Measurements from ENCODE around the gene EYS.

Gene EYS

DNA sequence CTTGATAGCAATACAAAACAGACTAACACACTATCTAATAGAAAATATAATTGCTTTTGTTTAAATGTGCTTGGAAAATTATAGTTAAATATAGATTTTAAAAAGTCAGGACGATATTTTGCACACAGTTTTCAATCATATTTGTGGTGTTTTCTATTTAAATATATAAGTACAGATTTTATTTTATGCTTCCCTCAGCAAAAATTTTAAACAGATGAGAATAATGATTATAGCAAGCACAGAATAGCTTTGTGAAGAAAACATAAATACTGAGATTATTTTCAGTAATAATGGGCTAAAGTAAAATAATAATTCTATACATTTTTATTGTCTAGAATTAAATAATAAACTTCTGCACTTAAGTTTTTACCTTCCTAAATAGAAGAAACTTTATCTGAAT, 1262.0 kb downstream of the EYS start (continued):
- TF ChIP-seq, protein P1, sequence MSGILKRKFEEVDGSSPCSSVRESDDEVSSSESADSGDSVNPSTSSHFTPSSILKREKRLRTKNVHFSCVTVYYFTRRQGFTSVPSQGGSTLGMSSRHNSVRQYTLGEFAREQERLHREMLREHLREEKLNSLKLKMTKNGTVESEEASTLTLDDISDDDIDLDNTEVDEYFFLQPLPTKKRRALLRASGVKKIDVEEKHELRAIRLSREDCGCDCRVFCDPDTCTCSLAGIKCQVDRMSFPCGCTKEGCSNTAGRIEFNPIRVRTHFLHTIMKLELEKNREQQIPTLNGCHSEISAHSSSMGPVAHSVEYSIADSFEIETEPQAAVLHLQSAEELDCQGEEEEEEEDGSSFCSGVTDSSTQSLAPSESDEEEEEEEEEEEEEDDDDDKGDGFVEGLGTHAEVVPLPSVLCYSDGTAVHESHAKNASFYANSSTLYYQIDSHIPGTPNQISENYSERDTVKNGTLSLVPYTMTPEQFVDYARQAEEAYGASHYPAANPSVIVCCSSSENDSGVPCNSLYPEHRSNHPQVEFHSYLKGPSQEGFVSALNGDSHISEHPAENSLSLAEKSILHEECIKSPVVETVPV (CRISPR knock-in tag; IDR thresholded peaks at IDR 0.05) = no peak
- TF ChIP-seq ZFP30 (CRISPR knock-in tag; IDR thresholded peaks at IDR 0.05) (no peak), RARB (CRISPR knock-in tag; IDR thresholded peaks at IDR 0.05) (no peak), SNAI2 (CRISPR knock-in tag; IDR thresholded peaks at IDR 0.05) (no peak)
- TF ChIP-seq, protein P2, sequence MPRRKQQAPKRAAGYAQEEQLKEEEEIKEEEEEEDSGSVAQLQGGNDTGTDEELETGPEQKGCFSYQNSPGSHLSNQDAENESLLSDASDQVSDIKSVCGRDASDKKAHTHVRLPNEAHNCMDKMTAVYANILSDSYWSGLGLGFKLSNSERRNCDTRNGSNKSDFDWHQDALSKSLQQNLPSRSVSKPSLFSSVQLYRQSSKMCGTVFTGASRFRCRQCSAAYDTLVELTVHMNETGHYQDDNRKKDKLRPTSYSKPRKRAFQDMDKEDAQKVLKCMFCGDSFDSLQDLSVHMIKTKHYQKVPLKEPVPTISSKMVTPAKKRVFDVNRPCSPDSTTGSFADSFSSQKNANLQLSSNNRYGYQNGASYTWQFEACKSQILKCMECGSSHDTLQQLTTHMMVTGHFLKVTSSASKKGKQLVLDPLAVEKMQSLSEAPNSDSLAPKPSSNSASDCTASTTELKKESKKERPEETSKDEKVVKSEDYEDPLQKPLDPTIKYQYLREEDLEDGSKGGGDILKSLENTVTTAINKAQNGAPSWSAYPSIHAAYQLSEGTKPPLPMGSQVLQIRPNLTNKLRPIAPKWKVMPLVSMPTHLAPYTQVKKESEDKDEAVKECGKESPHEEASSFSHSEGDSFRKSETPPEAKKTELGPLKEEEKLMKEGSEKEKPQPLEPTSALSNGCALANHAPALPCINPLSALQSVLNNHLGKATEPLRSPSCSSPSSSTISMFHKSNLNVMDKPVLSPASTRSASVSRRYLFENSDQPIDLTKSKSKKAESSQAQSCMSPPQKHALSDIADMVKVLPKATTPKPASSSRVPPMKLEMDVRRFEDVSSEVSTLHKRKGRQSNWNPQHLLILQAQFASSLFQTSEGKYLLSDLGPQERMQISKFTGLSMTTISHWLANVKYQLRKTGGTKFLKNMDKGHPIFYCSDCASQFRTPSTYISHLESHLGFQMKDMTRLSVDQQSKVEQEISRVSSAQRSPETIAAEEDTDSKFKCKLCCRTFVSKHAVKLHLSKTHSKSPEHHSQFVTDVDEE (CRISPR knock-in tag; IDR thresholded peaks at IDR 0.05) = no peak
- TF ChIP-seq, protein P3, sequence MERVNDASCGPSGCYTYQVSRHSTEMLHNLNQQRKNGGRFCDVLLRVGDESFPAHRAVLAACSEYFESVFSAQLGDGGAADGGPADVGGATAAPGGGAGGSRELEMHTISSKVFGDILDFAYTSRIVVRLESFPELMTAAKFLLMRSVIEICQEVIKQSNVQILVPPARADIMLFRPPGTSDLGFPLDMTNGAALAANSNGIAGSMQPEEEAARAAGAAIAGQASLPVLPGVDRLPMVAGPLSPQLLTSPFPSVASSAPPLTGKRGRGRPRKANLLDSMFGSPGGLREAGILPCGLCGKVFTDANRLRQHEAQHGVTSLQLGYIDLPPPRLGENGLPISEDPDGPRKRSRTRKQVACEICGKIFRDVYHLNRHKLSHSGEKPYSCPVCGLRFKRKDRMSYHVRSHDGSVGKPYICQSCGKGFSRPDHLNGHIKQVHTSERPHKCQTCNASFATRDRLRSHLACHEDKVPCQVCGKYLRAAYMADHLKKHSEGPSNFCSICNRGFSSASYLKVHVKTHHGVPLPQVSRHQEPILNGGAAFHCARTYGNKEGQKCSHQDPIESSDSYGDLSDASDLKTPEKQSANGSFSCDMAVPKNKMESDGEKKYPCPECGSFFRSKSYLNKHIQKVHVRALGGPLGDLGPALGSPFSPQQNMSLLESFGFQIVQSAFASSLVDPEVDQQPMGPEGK (CRISPR knock-in tag; IDR thresholded peaks at IDR 0.05; ENCODE audit: borderline replicate concordance) = no peak

DNA sequence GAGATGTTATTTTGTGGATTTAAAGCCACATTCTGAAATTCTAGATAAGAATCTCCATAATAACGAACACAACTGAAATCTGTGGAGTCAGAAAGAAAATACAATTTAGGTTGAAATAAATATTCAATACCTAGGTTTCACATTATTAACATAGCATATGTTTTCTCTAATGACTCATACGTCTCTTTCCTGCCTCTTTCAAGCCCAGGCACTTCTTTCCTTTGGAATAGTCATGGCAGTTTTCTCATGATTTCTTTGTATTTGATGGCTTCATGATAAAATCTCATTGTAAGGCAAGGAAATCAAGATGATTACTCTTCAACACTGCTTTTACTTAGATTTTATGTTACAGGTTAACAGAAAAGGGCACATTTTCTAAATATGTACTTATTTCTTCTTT, 1267.8 kb downstream of the EYS start:
- no peak for TF ChIP-seq CSDC2 (CRISPR knock-in tag; IDR thresholded peaks at IDR 0.05)
- TF ChIP-seq, protein P3 (CRISPR knock-in tag; IDR thresholded peaks at IDR 0.05; ENCODE audit: borderline replicate concordance) = no peak
- no peak for TF ChIP-seq ARNTL (CRISPR knock-in tag; IDR thresholded peaks at IDR 0.05; ENCODE audit: borderline replicate concordance, low read depth)
- TF ChIP-seq, protein P4, sequence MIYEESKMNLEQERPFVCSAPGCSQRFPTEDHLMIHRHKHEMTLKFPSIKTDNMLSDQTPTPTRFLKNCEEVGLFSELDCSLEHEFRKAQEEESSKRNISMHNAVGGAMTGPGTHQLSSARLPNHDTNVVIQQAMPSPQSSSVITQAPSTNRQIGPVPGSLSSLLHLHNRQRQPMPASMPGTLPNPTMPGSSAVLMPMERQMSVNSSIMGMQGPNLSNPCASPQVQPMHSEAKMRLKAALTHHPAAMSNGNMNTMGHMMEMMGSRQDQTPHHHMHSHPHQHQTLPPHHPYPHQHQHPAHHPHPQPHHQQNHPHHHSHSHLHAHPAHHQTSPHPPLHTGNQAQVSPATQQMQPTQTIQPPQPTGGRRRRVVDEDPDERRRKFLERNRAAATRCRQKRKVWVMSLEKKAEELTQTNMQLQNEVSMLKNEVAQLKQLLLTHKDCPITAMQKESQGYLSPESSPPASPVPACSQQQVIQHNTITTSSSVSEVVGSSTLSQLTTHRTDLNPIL (CRISPR knock-in tag; IDR thresholded peaks at IDR 0.05; ENCODE audit: low read depth) = no peak
- TF ChIP-seq ZFP3 (CRISPR knock-in tag; IDR thresholded peaks at IDR 0.05) = no peak
- TF ChIP-seq PPARA (CRISPR knock-in tag; IDR thresholded peaks at IDR 0.05; ENCODE audit: borderline replicate concordance) = no peak
- TF ChIP-seq, protein P5, sequence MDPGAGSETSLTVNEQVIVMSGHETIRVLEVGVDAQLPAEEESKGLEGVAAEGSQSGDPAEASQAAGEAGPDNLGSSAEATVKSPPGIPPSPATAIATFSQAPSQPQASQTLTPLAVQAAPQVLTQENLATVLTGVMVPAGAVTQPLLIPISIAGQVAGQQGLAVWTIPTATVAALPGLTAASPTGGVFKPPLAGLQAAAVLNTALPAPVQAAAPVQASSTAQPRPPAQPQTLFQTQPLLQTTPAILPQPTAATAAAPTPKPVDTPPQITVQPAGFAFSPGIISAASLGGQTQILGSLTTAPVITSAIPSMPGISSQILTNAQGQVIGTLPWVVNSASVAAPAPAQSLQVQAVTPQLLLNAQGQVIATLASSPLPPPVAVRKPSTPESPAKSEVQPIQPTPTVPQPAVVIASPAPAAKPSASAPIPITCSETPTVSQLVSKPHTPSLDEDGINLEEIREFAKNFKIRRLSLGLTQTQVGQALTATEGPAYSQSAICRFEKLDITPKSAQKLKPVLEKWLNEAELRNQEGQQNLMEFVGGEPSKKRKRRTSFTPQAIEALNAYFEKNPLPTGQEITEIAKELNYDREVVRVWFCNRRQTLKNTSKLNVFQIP (CRISPR knock-in tag; IDR thresholded peaks at IDR 0.05; ENCODE audit: borderline replicate concordance, low read depth) = no peak
- no peak for TF ChIP-seq RARB (CRISPR knock-in tag; IDR thresholded peaks at IDR 0.05)
- TF ChIP-seq ZNF70 (CRISPR knock-in tag; IDR thresholded peaks at IDR 0.05) = no peak
- no peak for TF ChIP-seq ZFP30 (CRISPR knock-in tag; IDR thresholded peaks at IDR 0.05)
- TF ChIP-seq ZNF565 (CRISPR knock-in tag; conservative IDR thresholded peaks at IDR 0.05; ENCODE audit: low read depth) = no peak
- TF ChIP-seq TCF4 (CRISPR knock-in tag; IDR thresholded peaks at IDR 0.05; ENCODE audit: borderline replicate concordance) = no peak
- TF ChIP-seq, protein P2 (CRISPR knock-in tag; IDR thresholded peaks at IDR 0.05) = no peak
- TF ChIP-seq OSR1 (CRISPR knock-in tag; IDR thresholded peaks at IDR 0.05) = no peak
- TF ChIP-seq TOX (CRISPR knock-in tag; IDR thresholded peaks at IDR 0.05; ENCODE audit: borderline replicate concordance) = no peak
- no peak for TF ChIP-seq SNAI2 (CRISPR knock-in tag; IDR thresholded peaks at IDR 0.05)
- no peak for TF ChIP-seq ESRRG (CRISPR knock-in tag; IDR thresholded peaks at IDR 0.05)
- no peak for TF ChIP-seq ZC3H10 (CRISPR knock-in tag; IDR thresholded peaks at IDR 0.05)
- ATAC-seq = no peak

Data from SK-N-SH treated with all-trans-retinoic acid at 6 μM for 48 hours (cell line).